ENCODE results near the gene NFATC2IP. TPM values are rescaled to one million over a fixed set of nuclear protein-coding genes. Genes with fewer than 3 reads are reported as not detected.

Gene NFATC2IP
- total and polyA plus RNA-seq, 10 of the 15 experiments (the other 5 are each of a cell fraction or from before 2014, with no cell fraction given), result 12.2 to 93.9 (median 46.9) TPM

- TF ChIP-seq, protein P1, sequence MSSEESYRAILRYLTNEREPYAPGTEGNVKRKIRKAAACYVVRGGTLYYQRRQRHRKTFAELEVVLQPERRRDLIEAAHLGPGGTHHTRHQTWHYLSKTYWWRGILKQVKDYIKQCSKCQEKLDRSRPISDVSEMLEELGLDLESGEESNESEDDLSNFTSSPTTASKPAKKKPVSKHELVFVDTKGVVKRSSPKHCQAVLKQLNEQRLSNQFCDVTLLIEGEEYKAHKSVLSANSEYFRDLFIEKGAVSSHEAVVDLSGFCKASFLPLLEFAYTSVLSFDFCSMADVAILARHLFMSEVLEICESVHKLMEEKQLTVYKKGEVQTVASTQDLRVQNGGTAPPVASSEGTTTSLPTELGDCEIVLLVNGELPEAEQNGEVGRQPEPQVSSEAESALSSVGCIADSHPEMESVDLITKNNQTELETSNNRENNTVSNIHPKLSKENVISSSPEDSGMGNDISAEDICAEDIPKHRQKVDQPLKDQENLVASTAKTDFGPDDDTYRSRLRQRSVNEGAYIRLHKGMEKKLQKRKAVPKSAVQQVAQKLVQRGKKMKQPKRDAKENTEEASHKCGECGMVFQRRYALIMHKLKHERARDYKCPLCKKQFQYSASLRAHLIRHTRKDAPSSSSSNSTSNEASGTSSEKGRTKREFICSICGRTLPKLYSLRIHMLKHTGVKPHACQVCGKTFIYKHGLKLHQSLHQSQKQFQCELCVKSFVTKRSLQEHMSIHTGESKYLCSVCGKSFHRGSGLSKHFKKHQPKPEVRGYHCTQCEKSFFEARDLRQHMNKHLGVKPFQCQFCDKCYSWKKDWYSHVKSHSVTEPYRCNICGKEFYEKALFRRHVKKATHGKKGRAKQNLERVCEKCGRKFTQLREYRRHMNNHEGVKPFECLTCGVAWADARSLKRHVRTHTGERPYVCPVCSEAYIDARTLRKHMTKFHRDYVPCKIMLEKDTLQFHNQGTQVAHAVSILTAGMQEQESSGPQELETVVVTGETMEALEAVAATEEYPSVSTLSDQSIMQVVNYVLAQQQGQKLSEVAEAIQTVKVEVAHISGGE (CRISPR knock-in tag; IDR thresholded peaks at IDR 0.05), result no peak
- TF ChIP-seq ZNF687 (IDR thresholded peaks at IDR 0.05), result peak; percentile 49
- TF ChIP-seq POU2F2 (IDR thresholded peaks at IDR 0.05; ENCODE audit: borderline replicate concordance, low read depth, low read length), result peak; percentile 98
- TF ChIP-seq PKNOX1 (IDR thresholded peaks at IDR 0.05), result peak; percentile 95
- TF ChIP-seq CBX3 (IDR thresholded peaks at IDR 0.05; ENCODE audit: borderline replicate concordance, low read depth), result no peak
- TF ChIP-seq BHLHE40 (IDR thresholded peaks at IDR 0.05; ENCODE audit: borderline replicate concordance in 1 of 2, low read depth in 2 of 2, low read length in 1 of 2), result peak in 1 of 2 experiments; percentile 28; a peak in 1 of 4 replicates
- TF ChIP-seq, protein P2, sequence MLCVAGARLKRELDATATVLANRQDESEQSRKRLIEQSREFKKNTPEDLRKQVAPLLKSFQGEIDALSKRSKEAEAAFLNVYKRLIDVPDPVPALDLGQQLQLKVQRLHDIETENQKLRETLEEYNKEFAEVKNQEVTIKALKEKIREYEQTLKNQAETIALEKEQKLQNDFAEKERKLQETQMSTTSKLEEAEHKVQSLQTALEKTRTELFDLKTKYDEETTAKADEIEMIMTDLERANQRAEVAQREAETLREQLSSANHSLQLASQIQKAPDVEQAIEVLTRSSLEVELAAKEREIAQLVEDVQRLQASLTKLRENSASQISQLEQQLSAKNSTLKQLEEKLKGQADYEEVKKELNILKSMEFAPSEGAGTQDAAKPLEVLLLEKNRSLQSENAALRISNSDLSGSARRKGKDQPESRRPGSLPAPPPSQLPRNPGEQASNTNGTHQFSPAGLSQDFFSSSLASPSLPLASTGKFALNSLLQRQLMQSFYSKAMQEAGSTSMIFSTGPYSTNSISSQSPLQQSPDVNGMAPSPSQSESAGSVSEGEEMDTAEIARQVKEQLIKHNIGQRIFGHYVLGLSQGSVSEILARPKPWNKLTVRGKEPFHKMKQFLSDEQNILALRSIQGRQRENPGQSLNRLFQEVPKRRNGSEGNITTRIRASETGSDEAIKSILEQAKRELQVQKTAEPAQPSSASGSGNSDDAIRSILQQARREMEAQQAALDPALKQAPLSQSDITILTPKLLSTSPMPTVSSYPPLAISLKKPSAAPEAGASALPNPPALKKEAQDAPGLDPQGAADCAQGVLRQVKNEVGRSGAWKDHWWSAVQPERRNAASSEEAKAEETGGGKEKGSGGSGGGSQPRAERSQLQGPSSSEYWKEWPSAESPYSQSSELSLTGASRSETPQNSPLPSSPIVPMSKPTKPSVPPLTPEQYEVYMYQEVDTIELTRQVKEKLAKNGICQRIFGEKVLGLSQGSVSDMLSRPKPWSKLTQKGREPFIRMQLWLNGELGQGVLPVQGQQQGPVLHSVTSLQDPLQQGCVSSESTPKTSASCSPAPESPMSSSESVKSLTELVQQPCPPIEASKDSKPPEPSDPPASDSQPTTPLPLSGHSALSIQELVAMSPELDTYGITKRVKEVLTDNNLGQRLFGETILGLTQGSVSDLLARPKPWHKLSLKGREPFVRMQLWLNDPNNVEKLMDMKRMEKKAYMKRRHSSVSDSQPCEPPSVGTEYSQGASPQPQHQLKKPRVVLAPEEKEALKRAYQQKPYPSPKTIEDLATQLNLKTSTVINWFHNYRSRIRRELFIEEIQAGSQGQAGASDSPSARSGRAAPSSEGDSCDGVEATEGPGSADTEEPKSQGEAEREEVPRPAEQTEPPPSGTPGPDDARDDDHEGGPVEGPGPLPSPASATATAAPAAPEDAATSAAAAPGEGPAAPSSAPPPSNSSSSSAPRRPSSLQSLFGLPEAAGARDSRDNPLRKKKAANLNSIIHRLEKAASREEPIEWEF (IDR thresholded peaks at IDR 0.05; ENCODE audit: insufficient replicate concordance, low read depth, low read length), result peak; percentile 77
- peak in 1 of 2 experiments; percentile 72; a peak in 1 of 3 replicates for TF ChIP-seq EGR1 (IDR thresholded peaks at IDR 0.05; ENCODE audit: borderline replicate concordance in 1 of 2, low read depth in 2 of 2, low read length in 2 of 2)
- peak; percentile 66; the same call in 1 of the 2 replicates for TF ChIP-seq DPF2 (IDR thresholded peaks at IDR 0.05)
- TF ChIP-seq CBFB (IDR thresholded peaks at IDR 0.05; ENCODE audit: low read depth), result peak; percentile 19; the same call in 1 of the 2 replicates
- TF ChIP-seq NR2F1 (conservative IDR thresholded peaks at IDR 0.05), result no peak
- no peak for TF ChIP-seq GABPA (IDR thresholded peaks at IDR 0.05; ENCODE audit: low read depth)
These were observed 26.9 kb upstream of the NFATC2IP start (continued) for GRCh38 chr16:28923652-28924398.
